OCI-LY3 (cell line): Measurements from ENCODE around the gene ORAI1.

Source experiments
- CTCF ChIP-seq: fragments of 200-600, 300-600 bp; sonication (generic); IDR thresholded peaks from 2 replicates; pipeline ENCODE4 v1.5.1; 2014; ENCODE audit warnings: antibody characterized with exemption, low read length, low read depth
- EZH2phosphoT487 ChIP-seq: fragments of 200-600 bp; shearing (Covaris generic); IDR thresholded peaks from 2 replicates; pipeline ENCODE4 v1.6.1; 2018; ENCODE audit warnings: antibody characterized with exemption, mixed run types, low read depth

DNA sequence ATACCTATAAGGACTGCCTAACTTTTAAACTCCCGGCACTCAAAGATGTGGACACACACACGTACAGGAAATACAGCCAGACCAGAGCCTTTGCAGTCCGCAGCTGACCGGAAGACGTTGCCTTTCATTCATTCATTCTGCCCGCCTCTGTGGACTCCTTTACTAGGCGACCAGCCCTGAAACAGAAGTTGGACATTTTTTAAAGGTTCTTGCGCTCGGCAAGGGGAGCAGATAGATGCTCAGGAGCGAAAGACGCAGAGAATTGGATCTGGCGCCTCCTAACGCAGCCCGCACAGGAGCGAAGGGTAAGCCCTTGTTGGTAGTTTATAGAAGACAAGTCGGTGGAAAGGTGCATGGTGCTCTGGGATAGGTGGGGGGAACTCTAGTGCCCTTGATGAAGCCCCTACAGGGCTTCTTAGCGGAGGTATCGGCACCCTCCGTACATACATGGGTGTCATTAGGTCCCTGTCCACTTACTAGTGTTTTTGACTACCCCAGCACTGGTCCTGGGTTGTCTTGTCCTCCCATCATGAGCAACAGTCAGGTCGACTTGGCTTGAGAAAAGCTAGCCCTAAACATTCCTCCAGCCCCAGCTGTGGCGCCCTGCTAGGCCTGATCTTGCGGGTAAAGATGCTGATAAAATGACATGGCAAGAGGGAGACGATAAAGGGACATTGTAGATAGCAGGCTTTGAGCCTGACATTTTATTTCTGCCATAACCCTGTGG, 45.2 kb upstream of the ORAI1 start, which contains the start of gene KDM2B:
- TF ChIP-seq CTCF (peak; percentile 25), EZH2phosphoT487 (no peak)
